Nucleus accumbens (tissue), 56 donors: Measurements from ENCODE around the gene CACNA1G.

ENCODE experiments used
- DNase-seq, 56 donors: peaks; one replicate each; lab custom pipeline; 2025; lab: John Stamatoyannopoulos, UW

CACNA1G gene

DNA sequence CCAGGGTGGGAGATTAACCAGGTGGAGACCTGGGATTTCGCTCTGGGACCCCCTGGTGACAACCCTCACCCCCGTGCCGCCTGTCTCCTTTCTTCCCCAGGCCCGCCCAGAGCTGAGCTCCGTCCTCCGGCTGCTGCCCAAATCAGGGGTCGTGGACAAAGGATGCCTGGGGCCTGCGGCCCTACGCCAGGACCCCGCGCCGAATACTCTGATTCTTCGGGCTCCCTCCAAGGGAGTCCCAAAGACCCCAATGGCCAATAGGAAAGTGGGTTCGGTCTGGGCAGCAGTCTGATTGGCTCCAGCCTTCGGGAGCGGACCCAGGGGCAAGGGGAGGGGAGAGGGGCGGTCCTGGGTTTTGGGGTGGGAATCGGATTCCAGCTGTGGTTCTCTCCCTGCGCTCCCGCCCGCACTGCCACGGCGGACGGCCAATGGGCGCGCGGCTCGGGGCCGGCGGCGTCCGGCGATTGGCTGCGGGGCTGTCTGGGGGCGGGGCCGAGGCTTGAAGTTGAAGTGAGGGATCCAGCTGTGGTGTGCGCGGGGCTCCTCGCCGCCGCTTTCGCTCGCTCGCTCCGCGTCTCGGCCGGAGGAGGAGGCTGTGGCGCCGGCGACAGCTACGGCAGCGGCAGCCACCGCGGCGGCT, at the start of gene CACNA1G:
CACNA1G (plus strand) TSS at position 531 of the 640 bp plus-strand sequence. CDS start 745 bp downstream, outside the sequence.
- peak in 54 of 56 donors; percentile 11 to 93 (median 70) for DNase-seq

DNA sequence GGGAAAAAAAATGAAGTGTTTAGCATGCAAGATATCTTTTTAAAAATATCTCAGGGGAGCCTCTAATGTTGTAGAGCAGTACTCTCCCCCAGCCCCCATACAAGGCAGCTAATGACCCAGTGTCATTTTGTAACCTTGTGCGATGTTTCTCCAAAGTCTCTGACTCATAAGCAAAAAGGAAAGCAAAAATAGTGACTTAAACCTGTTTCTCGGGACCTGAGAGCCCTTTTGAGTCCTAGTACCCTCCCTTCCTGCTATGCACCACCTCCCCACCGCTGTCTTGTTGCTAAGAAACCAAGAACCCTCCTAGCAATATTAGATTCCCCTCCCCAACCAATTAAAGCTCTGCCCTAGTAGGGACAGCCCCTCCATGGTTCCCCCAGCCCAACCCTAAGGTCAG, 49.5 kb upstream of the CACNA1G start:
- no peak for DNase-seq

DNA sequence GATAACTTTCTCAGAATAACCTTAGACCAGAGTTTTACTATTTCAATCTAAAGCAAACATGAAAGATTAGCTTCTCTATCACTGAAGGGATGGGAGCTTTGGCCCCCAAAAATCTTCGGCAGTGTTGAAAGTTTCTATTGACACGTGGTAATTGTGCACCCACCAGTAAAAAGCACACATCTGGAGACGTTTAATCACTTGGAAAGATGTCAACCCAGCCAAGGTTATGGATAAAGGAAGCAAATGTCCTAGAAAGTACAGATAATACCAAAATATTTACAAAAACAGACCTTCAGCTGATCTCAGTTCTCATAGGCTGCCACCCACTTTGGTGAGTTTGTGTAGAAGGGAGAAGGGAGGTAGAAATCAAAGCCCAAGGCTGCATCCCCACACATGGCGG, 47.0 kb upstream of the CACNA1G start:
- DNase-seq = no peak

DNA sequence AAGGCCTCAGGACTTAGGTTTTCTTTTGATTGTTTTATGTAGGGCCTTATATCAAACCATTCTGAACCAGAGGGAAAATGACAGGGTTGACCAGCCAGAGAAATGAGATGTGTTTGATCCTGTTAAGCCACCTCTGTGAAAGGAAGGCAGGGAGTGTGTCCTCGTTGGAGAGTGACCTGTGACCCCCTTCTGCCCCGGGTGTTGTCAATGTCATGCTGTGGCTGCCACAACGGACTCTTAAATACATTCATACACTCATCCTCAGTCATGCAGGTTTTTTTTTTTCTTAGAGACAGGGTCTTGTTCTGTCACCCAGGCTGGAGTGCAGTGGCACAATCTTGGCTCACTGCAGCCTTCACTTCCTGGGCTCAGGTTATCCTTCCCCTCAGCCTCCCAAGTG, 46.1 kb upstream of the CACNA1G start:
- no peak for DNase-seq

GRCh38 chr17:50514936-50515702, 45.4 kb upstream of the CACNA1G start:
- no peak for DNase-seq

DNA sequence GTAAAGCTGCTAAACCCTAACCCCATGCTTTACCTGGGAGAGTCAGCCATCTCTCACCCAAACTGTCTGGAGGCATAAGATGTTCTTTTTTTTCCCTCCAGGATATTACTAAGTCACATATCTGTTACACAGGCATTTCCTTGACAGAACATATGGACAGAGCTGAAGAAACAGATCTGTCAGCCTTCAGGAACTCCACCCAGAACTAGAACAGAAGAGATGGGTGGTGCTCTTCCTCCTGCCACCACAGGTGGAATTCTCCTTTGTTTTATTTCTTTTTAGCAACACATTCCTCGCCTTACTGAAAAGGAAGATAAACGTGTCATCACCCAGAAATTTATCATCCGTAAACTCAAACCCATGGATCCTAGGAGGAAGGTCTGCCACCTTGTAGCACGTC, 43.5 kb upstream of the CACNA1G start:
- DNase-seq = no peak

DNA sequence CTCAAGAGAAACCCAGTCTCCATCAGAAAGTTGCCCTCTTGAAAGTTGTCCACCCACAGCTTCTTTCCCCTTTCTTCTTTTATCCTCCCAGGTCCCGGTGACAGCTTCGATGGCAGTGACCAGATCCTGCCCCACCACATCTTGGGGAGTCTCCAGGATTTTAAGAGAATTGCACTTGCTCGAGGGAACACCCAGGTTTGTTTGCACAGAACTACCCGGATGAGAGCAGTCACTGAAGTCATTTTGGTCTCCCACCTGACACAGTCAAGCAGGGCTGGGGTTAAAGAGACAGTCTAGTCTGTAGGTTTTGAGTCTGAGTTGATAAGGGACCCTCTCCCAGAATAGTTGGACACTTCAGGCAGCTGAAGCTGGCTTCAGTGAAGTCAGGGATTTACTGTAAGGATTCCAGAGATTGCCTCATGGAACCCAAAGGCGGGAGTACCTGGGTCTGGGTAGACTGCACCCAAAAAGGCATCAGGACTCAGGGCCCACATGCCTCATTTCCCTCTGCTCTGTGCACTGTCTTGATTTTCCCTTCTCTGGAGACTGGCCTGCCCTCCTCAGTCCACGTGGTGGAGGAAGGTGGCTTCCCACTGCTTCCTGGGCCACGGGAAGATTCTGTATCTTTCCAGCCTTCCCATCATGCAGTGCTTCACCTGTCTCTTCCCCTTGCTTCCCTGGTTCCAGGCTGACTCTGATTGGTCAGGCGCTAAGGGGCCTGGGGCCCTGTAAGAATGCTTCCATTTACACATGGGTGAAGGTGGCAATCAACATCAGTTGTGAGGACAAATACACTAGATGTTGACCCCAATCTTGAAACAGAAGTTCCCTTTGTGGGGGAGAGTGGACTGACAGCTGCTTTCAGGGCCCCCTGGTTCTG, 42.8 kb upstream of the CACNA1G start:
- DNase-seq = no peak

GRCh38 chr17:50518384-50519023, 42.0 kb upstream of the CACNA1G start:
- no peak for DNase-seq

DNA sequence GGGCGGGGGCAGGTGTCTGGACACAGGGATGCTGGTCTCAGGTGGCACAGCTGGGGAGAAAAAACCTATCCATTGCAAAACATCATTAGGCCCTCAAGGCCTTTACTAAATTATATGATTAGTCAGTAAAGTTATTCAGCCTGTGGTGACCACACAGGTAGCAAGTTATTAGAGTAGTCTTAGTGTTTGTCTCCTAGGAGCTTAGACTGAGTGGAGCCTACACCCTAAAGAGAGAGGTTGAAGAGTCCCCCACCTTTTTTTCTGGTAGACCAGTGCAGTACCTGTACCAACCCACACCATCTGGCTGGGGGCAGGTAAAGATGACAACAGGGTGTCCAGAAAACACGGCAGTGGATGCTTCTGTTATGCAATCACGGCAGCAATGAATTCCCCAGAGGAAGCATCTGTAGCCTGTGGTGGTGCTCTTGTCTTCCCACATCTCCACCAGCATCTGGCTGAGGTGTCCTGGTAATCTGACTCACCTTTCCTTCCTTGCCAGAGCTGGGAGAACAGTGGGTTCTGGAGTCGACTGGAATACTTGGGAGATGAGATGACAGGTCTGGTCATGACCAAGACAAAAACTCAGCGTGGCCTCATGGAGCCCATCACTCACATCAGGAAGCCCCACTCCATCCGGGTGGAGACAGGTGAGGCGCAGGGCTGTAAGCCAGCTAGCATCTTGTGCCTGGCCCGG, 41.2 kb upstream of the CACNA1G start:
- DNase-seq = no peak

DNA sequence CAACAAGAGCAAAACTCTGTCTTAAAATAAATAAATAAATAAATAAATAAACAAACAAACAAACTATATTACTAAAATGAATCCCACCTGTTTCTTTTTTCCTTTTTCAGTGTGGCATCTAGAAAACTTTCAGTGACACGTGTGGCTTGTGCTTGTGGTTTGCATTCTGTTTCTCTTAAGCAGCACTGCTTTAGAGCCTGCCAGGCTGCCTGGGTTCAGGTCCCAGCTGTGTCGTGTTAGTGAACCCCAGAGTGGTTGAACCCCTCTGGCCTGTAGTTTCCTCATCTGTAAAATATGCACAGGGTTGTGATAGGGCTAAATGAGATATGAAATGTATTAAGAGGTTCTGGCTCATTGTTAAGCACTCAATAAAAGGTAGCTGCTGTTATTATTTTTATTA, 40.0 kb upstream of the CACNA1G start:
- DNase-seq = no peak

DNA sequence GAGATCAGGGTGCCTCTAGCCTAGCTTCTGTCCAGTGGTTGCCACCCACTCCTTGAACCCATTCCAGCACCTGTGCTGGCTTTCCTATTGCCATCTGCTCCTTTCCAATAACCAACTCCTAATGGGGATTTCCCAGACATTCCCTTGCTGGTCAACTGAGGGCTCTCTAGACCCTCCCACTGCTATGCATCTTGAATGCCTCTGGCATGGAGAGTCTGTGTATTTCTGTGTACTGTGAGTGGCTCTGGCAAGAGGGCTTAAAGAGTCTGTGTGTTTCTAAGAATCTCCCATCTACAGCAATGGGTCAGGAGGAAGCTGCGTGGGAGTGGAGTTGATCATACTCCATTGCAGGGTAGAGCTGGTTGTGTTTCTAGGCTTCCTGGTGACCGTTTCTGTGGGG, 39.0 kb upstream of the CACNA1G start:
- DNase-seq = no peak

DNA sequence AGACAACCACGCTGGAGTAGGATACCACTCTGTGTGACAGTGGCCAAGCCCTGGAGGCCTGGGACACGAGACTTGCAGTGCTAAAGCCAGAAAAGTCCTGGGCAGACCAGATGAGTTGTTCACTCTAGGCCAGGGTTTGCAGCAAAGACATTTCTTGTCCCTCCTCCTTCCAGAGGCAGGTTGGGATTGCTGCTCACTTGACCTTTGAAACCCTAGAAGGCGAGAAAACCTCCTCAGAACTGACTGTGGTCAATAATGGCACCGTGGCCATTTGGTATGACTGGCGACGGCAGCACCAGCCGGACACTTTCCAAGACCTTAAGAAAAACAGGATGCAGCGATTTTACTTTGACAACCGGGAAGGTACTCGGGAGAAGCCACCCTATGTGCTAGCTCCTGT, 37.7 kb upstream of the CACNA1G start:
- DNase-seq = no peak

DNA sequence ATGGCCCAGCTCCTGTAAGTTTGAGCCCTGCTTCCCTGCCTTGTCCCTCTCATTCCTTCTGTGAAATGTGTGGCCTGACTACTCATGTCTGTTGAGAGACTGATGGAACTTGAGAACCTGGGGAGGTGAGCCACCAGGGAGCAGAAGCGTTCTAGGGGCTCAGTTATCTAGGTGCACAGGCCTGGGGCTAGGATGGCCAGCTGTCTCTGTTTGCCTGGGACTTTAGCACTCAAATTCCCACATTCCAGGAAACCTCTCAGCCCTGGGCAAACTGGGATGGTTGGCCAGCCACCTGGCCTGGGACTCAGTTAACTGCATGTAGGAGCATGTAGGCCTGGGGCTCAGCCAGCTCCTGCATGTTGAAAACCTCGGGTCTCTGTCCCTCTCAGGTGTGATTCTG, 37.3 kb upstream of the CACNA1G start:
- no peak for DNase-seq

GRCh38 chr17:50524838-50525237, 35.7 kb upstream of the CACNA1G start:
- DNase-seq = no peak

DNA sequence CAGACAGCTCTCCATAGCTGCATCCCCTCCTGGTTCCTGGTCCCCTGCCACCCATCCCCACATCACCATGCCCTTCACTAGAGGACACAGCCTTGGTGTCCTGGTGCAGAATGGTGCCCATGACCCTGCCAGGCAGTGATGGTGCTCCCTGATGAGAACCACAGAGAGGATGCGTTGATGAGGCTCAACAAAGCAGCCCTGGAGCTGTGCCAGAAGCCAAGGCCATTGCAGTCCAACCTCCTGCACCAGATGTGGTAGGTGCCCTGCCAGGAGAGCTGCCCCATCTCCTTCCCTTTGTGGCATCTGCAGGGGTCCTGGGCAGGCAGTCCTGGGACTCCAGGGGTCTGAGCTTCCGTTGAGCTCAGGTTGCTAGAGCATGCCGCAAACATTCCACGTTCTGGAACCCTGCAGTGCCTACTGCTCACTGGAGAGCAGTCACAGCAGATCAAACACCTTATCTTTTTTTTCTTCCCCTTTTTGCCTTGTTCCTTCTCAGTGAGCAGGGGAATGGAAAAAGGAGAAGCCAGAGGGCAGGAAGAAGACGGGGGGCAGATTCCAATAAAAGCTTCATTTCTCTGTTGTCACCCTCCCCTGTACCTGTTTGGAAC, 33.3 kb upstream of the CACNA1G start:
- no peak for DNase-seq

- DNase-seq = no peak
These were observed 32.5 kb upstream of the CACNA1G start for GRCh38 chr17:50527949-50528474.

DNA sequence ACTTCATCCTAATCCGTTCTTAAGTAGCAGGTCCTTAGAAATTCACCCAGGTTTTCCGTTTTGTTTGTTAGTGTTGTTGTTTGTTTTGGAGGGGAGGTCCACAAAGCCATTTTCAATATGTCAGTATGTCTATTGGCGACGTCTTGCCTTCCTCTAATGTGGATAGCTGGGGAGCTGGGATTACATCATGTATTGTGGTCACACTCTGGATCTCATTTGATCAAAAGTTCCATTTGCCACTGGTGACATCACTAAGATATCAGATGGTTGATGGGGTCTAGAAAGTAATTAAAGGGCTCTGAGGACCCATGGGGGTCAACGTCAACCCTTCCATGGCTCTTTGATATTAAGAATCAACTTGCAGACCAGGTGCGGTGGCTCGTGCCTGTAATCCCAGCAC, 30.7 kb upstream of the CACNA1G start:
- no peak for DNase-seq

DNA sequence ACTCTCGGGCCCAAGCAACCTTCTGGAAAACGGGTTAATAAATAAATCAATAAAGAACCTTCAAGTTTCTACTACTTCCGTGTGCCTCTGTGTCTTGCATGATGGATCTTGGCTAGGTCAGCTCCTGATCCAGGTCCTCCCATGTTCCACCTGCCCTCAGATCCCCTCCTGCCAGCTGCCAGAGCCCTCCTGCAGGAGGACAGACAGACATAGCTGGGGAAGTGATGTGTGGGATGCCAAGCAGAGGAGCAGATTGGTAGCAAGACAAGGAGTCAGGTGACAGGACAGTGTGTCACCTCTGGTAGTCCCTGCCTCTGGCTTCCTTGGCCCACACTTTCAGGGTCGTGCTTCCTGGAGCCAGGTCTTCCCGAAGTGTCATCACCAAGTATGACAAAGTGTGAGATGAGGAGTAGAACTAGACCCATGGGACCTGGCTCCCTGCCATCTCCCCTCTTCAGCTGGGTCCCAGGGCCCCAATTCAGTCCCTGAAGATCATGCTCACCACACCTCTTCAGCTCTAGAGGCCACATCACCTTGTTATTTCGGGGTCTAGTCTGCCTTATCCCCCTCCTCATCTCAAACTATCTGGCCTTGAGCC, 29.0 kb upstream of the CACNA1G start:
- DNase-seq = no peak

- DNase-seq = no peak
These were observed 28.0 kb upstream of the CACNA1G start, which contains the start of gene EPN3 for GRCh38 chr17:50532452-50533024. TSS of gene EPN3 (plus strand) at chr17:50532735. CDS start at chr17:50536557, 3,822 bp downstream.
